Mononuclear cell (primary cell): Measurements from ENCODE around the gene HGF. TPM values are rescaled to one million over a fixed set of nuclear protein-coding genes. Genes with fewer than 3 reads are reported as not detected.

Source experiments
- H3K27me3 ChIP-seq: 2 replicates; pipeline ENCODE4 v1.6.0; 2011; ENCODE audit warnings: low read length, control low read depth; ENCODE audit not compliant: insufficient read depth
- H3K4me1 ChIP-seq: 2 replicates; pipeline ENCODE4 v1.5.1; 2011; ENCODE audit warnings: mild to moderate bottlenecking, low read length, control low read depth; ENCODE audit not compliant: insufficient read depth
- H3K4me3 ChIP-seq: 2 replicates; pipeline ENCODE4 v1.5.1; 2011; ENCODE audit warnings: mild to moderate bottlenecking, low read length, moderate library complexity
- H3K9me3 ChIP-seq: 2 replicates; pipeline ENCODE4 v1.5.1; 2011; ENCODE audit warnings: low read depth, mild to moderate bottlenecking, control low read depth, low read length
- total RNA-seq: library from RNA; depleted of rRNA; stranded (reverse); fragments of >200 nt; gene quantifications from one replicate; pipeline ENCODE4 v1.2.3, GENCODE V29; 2012

HGF gene
- total RNA-seq, 1 donor, result 2.7 TPM

GRCh38 chr7:81690251-81690650 lies 79.6 kb downstream of the HGF start:
- H3K9me3 ChIP-seq, result no peaks in the 10 kb centered on the region
- H3K4me1 ChIP-seq, result no peaks in the 10 kb centered on the region
- no peaks in the 10 kb centered on the region for H3K27me3 ChIP-seq
- H3K4me3 ChIP-seq, result no peak overlapping the region

GRCh38 chr7:81688622-81689411 lies 81.0 kb downstream of the HGF start:
- H3K4me3 ChIP-seq, result no peak overlapping the region
- no peaks in the 10 kb centered on the region for H3K27me3 ChIP-seq
- H3K4me1 ChIP-seq, result no peaks in the 10 kb centered on the region
- no peaks in the 10 kb centered on the region for H3K9me3 ChIP-seq

GRCh38 chr7:81687062-81687461 lies 82.8 kb downstream of the HGF start:
- no peak overlapping the region for H3K4me3 ChIP-seq

GRCh38 chr7:81685270-81685868 lies 84.5 kb downstream of the HGF start:
- Histone ChIP-seq H3K4me3 (no peak overlapping the region), H3K27me3 (no peaks in the 10 kb centered on the region), H3K4me1 (no peaks in the 10 kb centered on the region), H3K9me3 (no peaks in the 10 kb centered on the region)

More at GRCh38 chr7:81687062-81687461, 82.8 kb downstream of the HGF start:
- Histone ChIP-seq H3K4me1 (no peaks in the 10 kb centered on the region), H3K9me3 (no peaks in the 10 kb centered on the region), H3K27me3 (no peaks in the 10 kb centered on the region)

- no peaks in the 10 kb centered on the region for H3K9me3 ChIP-seq
These were observed 85.2 kb downstream of the HGF start for GRCh38 chr7:81684514-81685269.

GRCh38 chr7:81684033-81684432 lies 85.8 kb downstream of the HGF start:
- no peak overlapping the region for H3K4me3 ChIP-seq
- no peaks in the 10 kb centered on the region for H3K4me1 ChIP-seq
- no peaks in the 10 kb centered on the region for H3K9me3 ChIP-seq
- no peaks in the 10 kb centered on the region for H3K27me3 ChIP-seq

More at GRCh38 chr7:81684514-81685269, 85.2 kb downstream of the HGF start:
- Histone ChIP-seq H3K4me1 (no peaks in the 10 kb centered on the region), H3K4me3 (no peak overlapping the region), H3K27me3 (no peaks in the 10 kb centered on the region)

- no peaks in the 10 kb centered on the region for H3K27me3 ChIP-seq
- no peaks in the 10 kb centered on the region for H3K9me3 ChIP-seq
- H3K4me3 ChIP-seq, result no peak overlapping the region
- H3K4me1 ChIP-seq, result no peaks in the 10 kb centered on the region
These were observed 87.0 kb downstream of the HGF start for GRCh38 chr7:81682873-81683272.

GRCh38 chr7:81680120-81680519 lies 89.7 kb downstream of the HGF start:
- H3K4me3 ChIP-seq, result no peak overlapping the region
- no peaks in the 10 kb centered on the region for H3K9me3 ChIP-seq
- H3K4me1 ChIP-seq, result no peaks in the 10 kb centered on the region
- no peaks in the 10 kb centered on the region for H3K27me3 ChIP-seq

- Histone ChIP-seq H3K4me1 (no peaks in the 10 kb centered on the region), H3K9me3 (no peaks in the 10 kb centered on the region), H3K27me3 (no peaks in the 10 kb centered on the region)
These were observed 93.0 kb downstream of the HGF start for GRCh38 chr7:81676813-81677212.

GRCh38 chr7:81676105-81676811 lies 93.6 kb downstream of the HGF start:
- no peaks in the 10 kb centered on the region for H3K27me3 ChIP-seq
- H3K4me1 ChIP-seq, result no peaks in the 10 kb centered on the region
- H3K4me3 ChIP-seq, result no peak overlapping the region
- no peaks in the 10 kb centered on the region for H3K9me3 ChIP-seq

More at GRCh38 chr7:81676813-81677212, 93.0 kb downstream of the HGF start:
- H3K4me3 ChIP-seq, result no peak overlapping the region

GRCh38 chr7:81674431-81674830 lies 95.4 kb downstream of the HGF start:
- no peak overlapping the region for H3K4me3 ChIP-seq
- no peaks in the 10 kb centered on the region for H3K27me3 ChIP-seq
- no peaks in the 10 kb centered on the region for H3K4me1 ChIP-seq
- H3K9me3 ChIP-seq, result no peaks in the 10 kb centered on the region

GRCh38 chr7:81672872-81673271 lies 97.0 kb downstream of the HGF start:
- Histone ChIP-seq H3K27me3 (no peaks in the 10 kb centered on the region), H3K4me3 (no peak overlapping the region), H3K4me1 (no peaks in the 10 kb centered on the region), H3K9me3 (no peaks in the 10 kb centered on the region)

GRCh38 chr7:81669476-81670105 lies 100.3 kb downstream of the HGF start:
- H3K9me3 ChIP-seq, result no peaks in the 10 kb centered on the region
- H3K27me3 ChIP-seq, result no peaks in the 10 kb centered on the region
- no peaks in the 10 kb centered on the region for H3K4me1 ChIP-seq
- no peak overlapping the region for H3K4me3 ChIP-seq

GRCh38 chr7:81666209-81666608 lies 103.6 kb downstream of the HGF start:
- H3K9me3 ChIP-seq, result no peaks in the 10 kb centered on the region
- H3K4me3 ChIP-seq, result no peak overlapping the region
- H3K4me1 ChIP-seq, result no peaks in the 10 kb centered on the region
- H3K27me3 ChIP-seq, result no peaks in the 10 kb centered on the region
